IMR-90 (cell line): ENCODE measurements around the gene TTC5. TPM values are rescaled to one million over a fixed set of nuclear protein-coding genes. Genes with fewer than 3 reads are reported as not detected.

Source experiments
- ATAC-seq: fragments of 200-7000 bp; cut with Tn5 transposase; 2 replicates; pipeline ENCODE4 v1.9.1; 2020; ENCODE audit warnings: low read depth, mild to moderate bottlenecking, moderate library complexity
- BruUV-seq: library from RNA; stranded (reverse); fragments of 400-500 nt; replicated peaks from 2 replicates; lab custom pipeline; 2021; lab: Mats Ljungman, UMichigan
- CTCF ChIA-PET: fragments of 300-600 bp; formaldehyde crosslinking; extraction: SDS; loops from one replicate; lab custom pipeline; 2021; ENCODE audit warnings: antibody characterized with exemption; lab: Yijun Ruan, JAX
- POLR2A ChIA-PET: fragments of 300-600 bp; sonication (Branson Sonifier 250); formaldehyde crosslinking; loops from one replicate; lab custom pipeline; 2022; ENCODE audit warnings: antibody characterized with exemption; ENCODE audit not compliant: unreplicated experiment; lab: Charles Lee
- DNase-seq: peaks from one replicate; pipeline ENCODE4 v3.0.0; 2013
- H2AFZ ChIP-seq: replicated peaks from 2 replicates; pipeline ENCODE3; 2013; ENCODE audit warnings: low read length, mild to moderate bottlenecking; ENCODE audit not compliant: poor library complexity
- H2AK5ac ChIP-seq: 2 replicates; pipeline ENCODE4 v1.6.1; 2013; ENCODE audit warnings: low read depth, low read length, inconsistent platforms
- H2AK9ac ChIP-seq: replicated peaks from 2 replicates; pipeline ENCODE3; 2013; ENCODE audit warnings: mild to moderate bottlenecking, low read depth, low read length, moderate library complexity; ENCODE audit not compliant: poor library complexity
- H2BK120ac ChIP-seq: 2 replicates; pipeline ENCODE4 v1.6.1; 2013; ENCODE audit warnings: low read depth, low read length, inconsistent platforms
- H2BK15ac ChIP-seq: 3 replicates; pipeline ENCODE4 v1.6.1; 2013; ENCODE audit warnings: low read depth, low read length, inconsistent platforms
- H2BK20ac ChIP-seq: 2 replicates; pipeline ENCODE4 v1.6.1; 2013; ENCODE audit warnings: low read depth, mild to moderate bottlenecking, inconsistent platforms, low read length, moderate library complexity
- H2BK5ac ChIP-seq: 2 replicates; pipeline ENCODE4 v1.6.1; 2013; ENCODE audit warnings: mild to moderate bottlenecking, low read depth, low read length, inconsistent platforms; ENCODE audit not compliant: poor library complexity, severe bottlenecking
- H3K14ac ChIP-seq: replicated peaks from 2 replicates; pipeline ENCODE4 v1.6.1; 2013; ENCODE audit warnings: low read depth, low read length, inconsistent platforms
- H3K18ac ChIP-seq: 2 replicates; pipeline ENCODE4 v1.6.1; 2013; ENCODE audit warnings: low read depth, low read length, control low read depth
- H3K23ac ChIP-seq: 2 replicates; pipeline ENCODE4 v1.6.1; 2013; ENCODE audit warnings: low read depth, low read length, inconsistent platforms
- H3K27ac ChIP-seq: 2 replicates; pipeline ENCODE4 v1.5.1; 2013; ENCODE audit warnings: mild to moderate bottlenecking, control low read depth, low read length; ENCODE audit not compliant: insufficient read depth
- H3K27me3 ChIP-seq: 2 replicates; pipeline ENCODE4 v1.6.1; 2013; ENCODE audit warnings: low read length; ENCODE audit not compliant: control insufficient read depth, insufficient read depth
- H3K36me3 ChIP-seq: 2 replicates; pipeline ENCODE4 v1.6.1; 2013; ENCODE audit warnings: low read length, mixed read lengths; ENCODE audit not compliant: control insufficient read depth, insufficient read depth
- H3K4ac ChIP-seq: 2 replicates; pipeline ENCODE4 v1.6.1; 2013; ENCODE audit warnings: low read depth, low read length, inconsistent platforms
- H3K4me1 ChIP-seq: 2 replicates; pipeline ENCODE4 v1.6.1; 2013; ENCODE audit warnings: low read length, mixed read lengths; ENCODE audit not compliant: control insufficient read depth, insufficient read depth
- H3K4me2 ChIP-seq: 2 replicates; pipeline ENCODE4 v1.6.1; 2013; ENCODE audit warnings: low read depth, mild to moderate bottlenecking, control low read depth, low read length, moderate library complexity
- H3K4me3 ChIP-seq: 2 replicates; pipeline ENCODE4 v1.5.1; 2013; ENCODE audit warnings: low read depth, mild to moderate bottlenecking, control low read depth, low read length, moderate library complexity; ENCODE audit not compliant: insufficient read depth
- H3K56ac ChIP-seq: 2 replicates; pipeline ENCODE4 v1.6.1; 2013; ENCODE audit warnings: low read length, inconsistent platforms; ENCODE audit not compliant: insufficient read depth; ENCODE audit errors: extremely low read depth
- H3K79me1 ChIP-seq, 2 experiments: 2 replicates each; pipeline ENCODE4 v1.6.1; 2013; ENCODE audit warnings: low read length in 2 of 2, inconsistent platforms in 1 of 2, low read depth in 1 of 2
- H3K9ac ChIP-seq: 2 replicates; pipeline ENCODE4 v1.6.1; 2013; ENCODE audit warnings: low read depth, low read length, control low read depth
- H3K9me1 ChIP-seq: 2 replicates; pipeline ENCODE4 v1.6.1; 2013; ENCODE audit warnings: low read length, inconsistent platforms; ENCODE audit not compliant: insufficient read depth
- H3K9me3 ChIP-seq: 2 replicates; pipeline ENCODE4 v1.6.1; 2013; ENCODE audit warnings: low read length; ENCODE audit not compliant: control insufficient read depth, insufficient read depth
- H4K20me1 ChIP-seq: 2 replicates; pipeline ENCODE4 v1.6.1; 2013; ENCODE audit warnings: low read length, inconsistent platforms; ENCODE audit not compliant: insufficient read depth
- H4K5ac ChIP-seq: 2 replicates; pipeline ENCODE4 v1.6.1; 2013; ENCODE audit warnings: mild to moderate bottlenecking, low read depth, low read length, control low read depth
- H4K8ac ChIP-seq, 2 experiments: 2 replicates each; pipeline ENCODE4 v1.6.1; 2013; ENCODE audit warnings: low read depth in 2 of 2, low read length in 2 of 2, control low read depth in 1 of 2, inconsistent platforms in 1 of 2
- H4K91ac ChIP-seq: 2 replicates; pipeline ENCODE4 v1.6.1; 2013; ENCODE audit warnings: low read depth, low read length, inconsistent platforms; ENCODE audit not compliant: insufficient read depth
- CTCF ChIP-seq: conservative IDR thresholded peaks from 2 replicates; pipeline ENCODE4 v1.5.1; 2012; ENCODE audit warnings: mild to moderate bottlenecking, low read depth, low read length, improper control_type of control experiment
- WGBS, 2 experiments: methylation state at CpG; one replicate each; pipeline versions ENCODE4 v1.1.5 to v1.1.7; 2013; ENCODE audit warnings: missing lambda C conversion rate in 2 of 2; ENCODE audit not compliant: insufficient read length in 1 of 2; ENCODE audit errors: extremely low coverage in 2 of 2; 5-methylcytosine and 5-hydroxymethylcytosine counted together
- dilution Hi-C: fragments of 300-500 bp; cut with HindIII; formaldehyde crosslinking; loops from one replicate; pipeline ENCODE4 v1.14.3; 2018; ENCODE audit warnings: low sequenced_read_pairs; ENCODE audit not compliant: unreplicated experiment
- in situ Hi-C: fragments of 300-500 bp; cut with MboI; formaldehyde crosslinking; loops from 3 replicates; pipeline ENCODE4 v1.14.3; 2019; ENCODE audit warnings: low sequenced_read_pairs, inconsistent platforms, mixed read lengths
- intact Hi-C: fragments of 100-400 bp; cut with micrococcal nuclease; formaldehyde crosslinking; loops from 2 replicates; pipeline ENCODE4 v1.10.0; 2022
- polyA plus RNA-seq, 3 experiments: library from polyadenylated mRNA; depleted of rRNA; stranded (reverse); fragments of >200 nt; gene quantifications; 2 replicates each; pipeline ENCODE4 v1.2.3, GENCODE V29; 2012; ENCODE audit warnings: low replicate concordance in 1 of 3
- total RNA-seq: library from RNA; depleted of rRNA; stranded (reverse); fragments of >200 nt; gene quantifications from 2 replicates; pipeline ENCODE4 v1.2.3, GENCODE V29; 2012

TTC5 gene
- total and polyA plus RNA-seq, 2 of the 4 experiments (the other 2 are of a cell fraction) = 9.8 to 29.4 TPM

- H4K20me1 ChIP-seq = no peaks in the 10 kb centered on the region
- H2AFZ ChIP-seq = no peak overlapping the region
Observed at GRCh38 chr14:20334017-20334416, 28.3 kb upstream of the TTC5 start.

More at GRCh38 chr14:20334017-20334416, 28.3 kb upstream of the TTC5 start:
- Histone ChIP-seq H4K5ac (no peak overlapping the region), H2BK120ac (no peak overlapping the region), H3K4me1 (no peaks in the 10 kb centered on the region), H3K9me1 (no peaks in the 10 kb centered on the region), H3K36me3 (no peaks in the 10 kb centered on the region), H3K27me3 (no peaks in the 10 kb centered on the region), H2AK5ac (no peak overlapping the region), H4K91ac (no peak overlapping the region), H2BK20ac (no peak overlapping the region), H3K4ac (no peak overlapping the region), H3K4me2 (no peak overlapping the region), H2AK9ac (no peak overlapping the region), H2BK15ac (no peak overlapping the region), H3K4me3 (no peak overlapping the region), H2BK5ac (no peak overlapping the region), H3K56ac (no peak overlapping the region), H3K27ac (no peak overlapping the region), H3K23ac (no peak overlapping the region), H3K9me3 (no peaks in the 10 kb centered on the region), H3K14ac (no peak overlapping the region), H4K8ac (no peak overlapping the region), H3K79me1 (peaks cover 0 to 12% of the 10 kb centered on the region in 2 experiments; a peak in 1 of 4 replicates), H3K9ac (no peak overlapping the region), H3K18ac (no peak overlapping the region)
- no peak for TF ChIP-seq CTCF
- in situ Hi-C loops (loop anchor here (25.0 kb wide), 2 partner anchors 653 to 753 kb away; partner anchors contain the start of genes METTL17, SLC39A2 and ZNF219), intact Hi-C loops (no loop called here), dilution Hi-C loops (no loop called here)
- ChIA-PET CTCF (interaction anchor here (0.8 to 2.3 kb wide), 2 partner anchors 9 to 273 kb away, joined by 3 to 5 read pairs; partner anchors contain the start of gene PARP2), POLR2A (no interaction called here)
- 40% methylated on average over 1 of the region's 7 CpGs; no CpG with 5 or more reads in 1 of the 2 experiments for WGBS, 2 experiments
- DNase-seq = no peak
- ATAC-seq = no peak
- BruUV-seq = no TSS peak
